Smooth muscle cell of the brain vasculature (primary cell): ENCODE data around the gene HOXA7.

ENCODE experiments used
- DNase-seq: peaks from one replicate; pipeline ENCODE4 v3.0.0-alpha.2; 2012; ENCODE audit warnings: low read depth, low spot score

The HOXA7 gene

GRCh38 chr7:27134392-27134791 is 22.1 kb downstream of the HOXA7 start:
- no peak for DNase-seq

- DNase-seq, result no peak
Measured at GRCh38 chr7:27133409-27134231, 22.9 kb downstream of the HOXA7 start.

GRCh38 chr7:27132978-27133377 is 23.5 kb downstream of the HOXA7 start:
- DNase-seq, result no peak

- DNase-seq, result no peak
Measured at GRCh38 chr7:27132214-27132613, 24.3 kb downstream of the HOXA7 start.

DNA sequence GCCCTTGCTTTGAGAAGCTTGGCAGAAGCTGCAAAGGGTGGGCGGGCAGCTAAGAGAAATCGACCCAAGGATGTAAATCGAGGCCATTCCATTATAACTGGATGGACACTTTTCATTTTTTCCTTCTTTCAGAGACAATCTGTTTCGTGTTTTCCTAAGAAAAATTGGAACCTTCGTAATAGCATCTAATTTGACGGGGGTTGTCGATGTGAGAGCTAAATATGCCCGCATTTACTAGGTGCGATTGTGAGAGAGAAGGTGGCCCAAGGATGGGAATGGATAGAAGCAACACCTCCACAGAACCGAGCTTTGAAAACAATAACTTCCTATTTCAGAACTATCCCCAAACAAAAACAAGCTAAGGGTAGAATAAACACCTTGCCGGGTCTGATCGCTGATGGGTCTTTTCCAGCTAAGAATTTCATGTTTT is 25.1 kb downstream of the HOXA7 start:
- no peak for DNase-seq

GRCh38 chr7:27130540-27131389 is 25.7 kb downstream of the HOXA7 start, which contains the start of gene HOXA4:
TSS of gene HOXA4 (minus strand) at chr7:27130757. CDS start at chr7:27130733, 24 bp downstream.
- no peak for DNase-seq

DNA sequence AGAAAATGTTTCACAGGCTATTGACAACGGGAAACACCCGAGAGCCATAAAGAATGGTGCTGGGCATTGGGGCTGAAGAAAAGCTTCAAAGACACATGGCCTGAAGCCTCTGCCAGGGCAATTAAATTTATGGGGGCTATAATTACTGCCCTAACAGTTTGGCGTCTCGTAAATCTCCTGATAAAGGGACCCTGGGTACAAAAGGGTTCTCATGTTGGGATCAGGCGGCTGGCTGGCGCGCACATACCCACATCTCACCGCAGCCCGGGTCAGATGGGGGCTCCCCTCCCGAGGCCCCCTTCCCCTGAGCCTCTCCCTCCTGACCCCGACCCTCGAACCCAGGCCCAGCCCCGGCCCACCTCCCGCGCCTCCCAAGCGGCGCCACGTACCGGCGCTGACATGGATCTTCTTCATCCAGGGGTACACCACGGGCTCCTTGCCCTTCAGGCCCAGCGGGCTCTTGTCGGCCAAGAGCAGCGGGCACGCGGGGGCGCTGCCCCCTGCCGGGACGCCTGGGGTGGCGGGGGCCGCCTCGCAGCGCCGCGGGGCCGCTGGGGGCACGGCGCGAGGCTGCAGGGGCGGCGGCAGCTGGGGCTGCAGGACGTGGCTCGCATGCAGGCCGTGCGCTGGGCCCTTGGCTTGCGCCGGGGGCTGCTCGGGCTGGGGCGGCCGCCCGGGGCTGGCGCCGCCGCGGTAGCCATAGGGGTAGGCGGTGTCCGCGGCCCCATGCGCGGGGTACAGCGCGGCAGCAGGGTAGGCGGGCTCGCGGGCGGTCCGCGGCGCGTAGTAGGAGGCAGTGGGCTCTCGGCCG is 26.5 kb downstream of the HOXA7 start:
- DNase-seq, result no peak

DNA sequence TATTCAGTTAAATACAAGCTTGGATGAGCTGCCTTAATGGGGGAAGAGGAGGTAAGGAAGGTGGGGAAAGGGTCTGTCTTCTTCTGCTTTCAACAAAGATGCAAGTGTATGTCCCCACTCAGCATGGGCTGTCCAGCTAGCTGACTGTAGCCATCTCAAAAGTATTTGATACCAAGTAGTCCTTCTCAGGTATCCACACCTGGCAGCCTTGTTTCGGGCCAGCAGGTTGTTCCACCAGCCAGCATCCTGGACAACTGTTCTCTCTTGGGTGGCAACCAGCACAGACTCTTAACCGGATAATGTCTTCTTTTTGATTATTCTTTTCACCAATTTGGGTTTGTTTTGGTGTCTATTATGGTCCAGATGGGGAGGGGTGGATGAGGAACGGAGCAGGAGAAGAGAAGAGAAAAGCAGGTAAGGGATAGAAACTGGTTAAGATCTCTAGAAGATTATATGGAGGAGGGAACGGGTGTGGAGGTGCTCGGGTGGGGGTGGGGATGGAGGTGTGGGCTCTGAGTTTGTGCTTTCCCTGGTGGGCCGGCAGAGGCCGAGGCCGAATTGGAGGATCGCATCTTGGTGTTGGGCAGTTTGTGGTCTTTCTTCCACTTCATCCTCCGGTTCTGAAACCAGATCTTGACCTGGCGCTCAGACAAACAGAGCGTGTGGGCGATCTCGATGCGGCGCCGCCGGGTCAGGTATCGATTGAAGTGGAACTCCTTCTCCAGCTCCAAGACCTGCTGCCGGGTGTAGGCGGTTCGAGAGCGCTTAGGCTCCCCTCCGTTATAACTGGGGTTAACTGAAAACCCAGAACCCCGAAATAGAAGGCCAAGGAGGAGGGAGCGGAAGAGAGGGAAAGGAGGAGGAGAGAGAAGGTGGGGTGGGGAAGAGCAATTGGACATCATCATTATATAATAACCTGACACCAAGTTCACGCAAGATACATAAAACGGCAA is 27.4 kb downstream of the HOXA7 start:
- DNase-seq, result no peak

- no peak for DNase-seq
Measured at GRCh38 chr7:27128034-27128433, 28.4 kb downstream of the HOXA7 start.

DNA sequence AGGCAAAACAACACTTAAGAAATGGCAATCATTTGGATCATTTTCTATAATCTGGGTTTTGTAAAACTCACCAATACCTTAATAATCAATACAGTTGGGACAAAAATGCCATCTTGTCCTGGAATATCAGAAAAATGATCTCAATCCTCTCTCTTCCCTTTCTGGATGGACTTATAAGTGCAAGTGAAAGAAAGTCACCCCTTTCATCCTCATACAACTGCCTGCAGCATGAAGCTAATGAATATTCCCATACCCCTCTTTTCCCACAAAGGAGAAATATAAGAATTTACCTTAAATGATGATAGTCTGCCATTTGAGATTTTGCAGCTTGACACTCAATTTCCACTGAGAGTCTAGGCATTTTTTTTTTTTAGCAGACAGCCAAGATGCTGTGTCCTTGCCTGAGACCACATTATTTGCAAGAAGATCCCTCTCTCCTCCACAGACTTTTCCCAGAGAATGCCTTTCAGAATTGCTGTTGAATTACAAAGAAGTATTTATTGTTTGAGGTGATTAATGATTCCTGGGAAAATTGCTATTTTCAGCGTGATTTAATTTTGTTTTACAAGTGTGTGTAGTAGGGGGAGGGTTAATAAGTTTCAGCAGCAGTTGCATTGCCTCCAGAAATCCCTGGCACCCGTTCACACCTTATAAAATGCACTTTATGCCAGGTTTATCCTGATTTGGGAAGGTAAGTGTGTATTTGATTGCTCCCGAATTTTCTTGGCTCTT is 29.7 kb downstream of the HOXA7 start:
- no peak for DNase-seq

DNA sequence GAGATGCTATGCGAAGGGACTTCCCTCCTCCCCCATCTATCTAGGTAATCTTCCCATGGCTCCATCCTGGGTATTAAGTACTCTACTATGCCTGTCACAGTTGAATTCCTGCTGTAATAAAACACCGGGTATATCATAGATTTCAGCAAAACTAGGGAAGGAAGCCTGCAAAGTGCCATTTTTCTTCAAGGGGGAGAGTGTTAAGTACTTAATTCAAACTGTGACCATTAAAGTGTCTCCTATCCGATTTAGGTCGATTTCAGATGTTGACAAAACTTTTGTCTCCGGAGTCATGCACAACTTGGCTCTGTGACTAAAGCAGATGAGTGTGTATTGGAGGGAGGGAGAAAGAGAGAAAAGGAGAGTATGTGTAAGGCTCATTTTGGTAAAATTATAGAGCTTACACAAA is 30.5 kb downstream of the HOXA7 start:
- no peak for DNase-seq

- DNase-seq, result no peak
Measured at GRCh38 chr7:27124902-27125689, 31.4 kb downstream of the HOXA7 start.

DNA sequence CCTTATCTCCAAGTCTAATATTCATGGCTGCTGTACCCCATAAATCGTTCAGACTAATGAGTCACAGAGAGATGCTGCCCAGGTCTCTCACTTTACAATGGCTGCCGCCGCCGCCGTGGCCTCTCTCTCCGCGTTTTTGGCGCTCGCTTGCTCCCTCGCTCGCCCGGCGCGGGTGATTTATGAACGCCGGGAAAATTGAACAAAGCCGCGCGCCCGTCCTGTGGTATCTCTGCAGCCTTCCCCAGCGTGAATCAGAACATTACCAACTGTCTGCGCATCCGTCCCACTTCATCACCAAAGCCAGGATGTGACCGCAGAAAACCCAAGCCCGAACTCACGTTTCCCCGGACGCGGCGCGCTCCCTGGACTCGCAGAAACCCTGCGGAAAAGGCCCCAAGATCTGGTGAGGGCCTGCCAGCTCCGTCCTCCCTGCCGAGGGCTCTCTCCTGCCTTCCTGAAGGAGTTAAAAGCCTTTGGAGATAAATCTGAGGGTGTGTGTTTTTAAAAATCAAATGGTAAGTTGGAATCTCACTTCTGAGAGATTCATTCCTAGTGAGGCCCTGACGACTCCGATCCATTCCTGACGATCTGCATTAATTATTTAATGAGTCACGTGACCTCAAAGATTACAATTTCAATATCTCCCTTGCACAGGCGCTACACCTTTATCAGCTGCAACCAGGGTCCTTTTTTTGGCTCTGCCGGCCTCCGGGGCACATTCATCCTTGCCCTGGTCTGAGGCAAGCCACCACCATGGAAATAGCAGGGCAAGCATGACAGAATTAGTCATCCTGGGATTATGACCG is 32.2 kb downstream of the HOXA7 start:
- DNase-seq, result no peak

DNA sequence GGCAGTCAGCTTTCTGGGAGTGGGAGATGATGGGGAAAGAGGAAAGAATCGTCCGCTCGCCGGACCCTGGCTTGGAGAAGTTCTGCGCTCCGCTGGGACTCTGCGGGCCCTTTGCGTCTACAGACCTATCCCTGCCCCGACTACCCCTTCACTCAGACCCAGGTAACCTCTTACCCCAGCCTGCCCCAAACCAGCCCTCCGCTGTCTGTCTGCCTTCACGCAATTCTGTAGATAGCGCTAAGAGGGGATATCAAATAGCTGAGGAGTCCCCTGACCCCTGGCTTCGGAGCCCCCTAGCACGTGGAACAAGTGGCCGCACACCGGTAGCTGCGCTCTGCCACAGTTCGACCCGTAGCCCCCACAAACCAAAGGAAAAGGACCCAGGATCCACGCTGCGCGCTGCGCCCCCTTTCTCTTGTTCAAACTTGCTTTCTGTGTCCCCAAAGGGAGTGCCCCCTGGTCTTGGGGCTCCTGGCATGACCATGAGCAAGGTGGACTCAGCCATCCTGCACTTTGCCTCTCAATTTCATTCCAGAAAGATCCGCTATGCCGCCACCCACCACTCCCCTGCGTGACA is 32.9 kb downstream of the HOXA7 start:
- DNase-seq, result no peak

- no peak for DNase-seq
Measured at GRCh38 chr7:27123007-27123476, 33.4 kb downstream of the HOXA7 start.

GRCh38 chr7:27122077-27122910 is 34.2 kb downstream of the HOXA7 start:
- no peak for DNase-seq

DNA sequence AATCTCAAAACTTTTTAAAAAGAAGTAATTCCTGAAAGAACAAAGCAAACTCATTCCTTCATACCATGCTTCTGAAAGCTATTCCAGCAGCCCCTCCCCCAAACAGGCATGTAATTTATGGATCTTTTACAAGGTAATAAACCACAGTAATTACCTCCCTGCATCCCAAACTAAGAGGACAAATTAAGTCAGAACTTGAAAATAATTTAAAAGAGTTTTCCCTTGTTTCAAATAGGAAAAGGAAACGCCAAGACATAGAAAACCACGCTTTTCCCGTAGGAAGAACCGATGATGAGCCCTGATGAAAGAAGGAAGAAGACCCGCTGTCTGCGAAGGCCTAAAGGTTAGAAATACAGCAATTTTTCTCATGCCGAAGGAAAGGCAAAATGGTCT is 34.8 kb downstream of the HOXA7 start:
- no peak for DNase-seq
